Neural cell (in vitro differentiated cells): ENCODE measurements around the gene KCNJ8.

ENCODE experiments used
- CTCF ChIP-seq: fragments of 450-650 bp; IDR thresholded peaks from 2 replicates; pipeline ENCODE4 v1.5.1; 2014; ENCODE audit warnings: antibody characterized with exemption, mild to moderate bottlenecking, moderate library complexity; ENCODE audit not compliant: poor library complexity, severe bottlenecking
- EP300 ChIP-seq: fragments of 450-650 bp; conservative IDR thresholded peaks from 2 replicates; pipeline ENCODE4 v1.6.1; 2014; ENCODE audit warnings: antibody characterized with exemption, mild to moderate bottlenecking, moderate library complexity; ENCODE audit not compliant: poor library complexity, severe bottlenecking
- EZH2 ChIP-seq: fragments of 200-600, 300-800 bp; shearing (Covaris generic), sonication (generic); IDR thresholded peaks from 2 replicates; pipeline ENCODE4 v1.6.1; 2014; ENCODE audit warnings: antibody characterized with exemption, low read length, borderline replicate concordance, mild to moderate bottlenecking; ENCODE audit not compliant: insufficient read depth, poor library complexity, severe bottlenecking
- POLR2AphosphoS5 ChIP-seq: IDR thresholded peaks from 2 replicates; pipeline ENCODE4 v1.6.1; 2012
- REST ChIP-seq: IDR thresholded peaks from 2 replicates; pipeline ENCODE4 v1.6.1; 2012; ENCODE audit warnings: borderline replicate concordance
- SMC3 ChIP-seq: fragments of 450-650 bp; conservative IDR thresholded peaks from 2 replicates; pipeline ENCODE4 v1.6.1; 2014; ENCODE audit warnings: antibody characterized with exemption, mild to moderate bottlenecking, moderate library complexity; ENCODE audit not compliant: poor library complexity
- TAF1 ChIP-seq: IDR thresholded peaks from 2 replicates; pipeline ENCODE4 v1.6.1; 2012; ENCODE audit warnings: low read depth

- no peak for TF ChIP-seq SMC3
- TF ChIP-seq CTCF: no peak
- no peak for TF ChIP-seq POLR2AphosphoS5
- TF ChIP-seq EZH2: no peak
- TF ChIP-seq TAF1: no peak
- TF ChIP-seq EP300: no peak
- no peak for TF ChIP-seq REST
Measured at GRCh38 chr12:21786041-21786531, 11.6 kb upstream of the KCNJ8 start.
